AG04450 (cell line): Measurements from ENCODE around the gene UBE4B. TPM values are rescaled to one million over a fixed set of nuclear protein-coding genes. Genes with fewer than 3 reads are reported as not detected.

Experiments used
- CTCF ChIA-PET: fragments of 300-600, 350-600 bp; formaldehyde crosslinking; extraction: SDS; loops from one replicate; lab custom pipeline; 2022; ENCODE audit warnings: antibody characterized with exemption, inconsistent platforms; lab: Charles Lee
- POLR2A ChIA-PET: fragments of 350-600 bp; formaldehyde crosslinking; extraction: SDS; loops from one replicate; lab custom pipeline; 2021; ENCODE audit warnings: antibody characterized with exemption, inconsistent platforms; lab: Yijun Ruan, JAX
- DNase-seq: peaks from one replicate; pipeline ENCODE4 v3.0.0-alpha.2; 2011; ENCODE audit warnings: low read depth, low spot score
- H3K27ac ChIP-seq: one replicate; pipeline ENCODE4 v1.5.1; 2012; ENCODE audit warnings: low read depth, low read length, control low read depth
- H3K27me3 ChIP-seq: one replicate; pipeline ENCODE4 v1.6.0; 2012; ENCODE audit warnings: low read length; ENCODE audit not compliant: control insufficient read depth, insufficient read depth
- H3K4me3 ChIP-seq: 2 replicates; pipeline ENCODE4 v1.5.1; 2011; ENCODE audit warnings: mild to moderate bottlenecking, low read depth, low read length, control low read depth
- H3K9me3 ChIP-seq: 2 replicates; pipeline ENCODE4 v1.5.1; 2012; ENCODE audit warnings: low read length; ENCODE audit not compliant: control insufficient read depth, insufficient read depth
- CTCF ChIP-seq: IDR thresholded peaks from 2 replicates; pipeline ENCODE4 v1.5.1; 2011; ENCODE audit warnings: low read depth, low read length, control low read depth, inconsistent platforms
- polyA plus RNA-seq: library from polyadenylated mRNA; depleted of rRNA; stranded (reverse); fragments of >200 nt; gene quantifications from 2 replicates; pipeline ENCODE4 v1.2.3, GENCODE V29; 2011

The UBE4B gene
- polyA plus RNA-seq, 1 experiment = 28.1 TPM

DNA sequence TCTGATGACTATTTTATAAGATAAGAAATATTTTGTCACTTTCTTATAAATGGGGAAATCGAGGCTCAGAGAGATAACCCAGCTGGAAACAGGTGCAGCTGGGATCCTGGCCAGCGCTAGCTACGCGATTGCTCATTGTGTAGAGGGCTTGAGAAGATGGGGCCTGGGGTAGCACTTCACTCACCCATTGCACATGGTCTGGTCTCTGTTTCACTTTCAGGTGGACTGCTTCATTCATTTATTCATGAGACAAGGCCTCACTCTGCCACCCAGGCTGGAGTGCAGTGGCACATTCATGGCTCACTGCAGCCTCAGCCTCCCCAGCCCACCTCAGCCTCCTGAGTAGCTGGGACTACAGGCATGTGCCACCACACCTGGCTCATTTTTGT lies 23.8 kb downstream of the UBE4B start:
- no peaks in the 10 kb centered on the region for H3K27me3 ChIP-seq
- H3K27ac ChIP-seq = peak overlapping the region; percentile 49
- DNase-seq = no peak
- no peak overlapping the region for H3K4me3 ChIP-seq
- CTCF ChIA-PET = no interaction called here
- POLR2A ChIA-PET = interaction anchor here (1.5 kb wide), 1 partner anchor 11 kb away, joined by 5 read pairs; no protein-coding TSS in a partner anchor
- H3K9me3 ChIP-seq = no peaks in the 10 kb centered on the region; the same call in 1 of the 2 replicates
- no peak for TF ChIP-seq CTCF

GRCh38 chr1:10057343-10057742 lies 24.6 kb downstream of the UBE4B start:
- Histone ChIP-seq H3K27me3 (no peaks in the 10 kb centered on the region), H3K27ac (peak overlapping the region; percentile 22), H3K4me3 (no peak overlapping the region), H3K9me3 (no peaks in the 10 kb centered on the region; the same call in 1 of the 2 replicates)
- no peak for TF ChIP-seq CTCF
- ChIA-PET POLR2A (interaction anchor here (0.8 kb wide), 1 partner anchor 12 kb away, joined by 3 read pairs; no protein-coding TSS in a partner anchor), CTCF (no interaction called here)
- no peak for DNase-seq

GRCh38 chr1:10057796-10058195 lies 25.0 kb downstream of the UBE4B start:
- Histone ChIP-seq H3K27ac (peak overlapping the region; percentile 22), H3K27me3 (no peaks in the 10 kb centered on the region), H3K9me3 (no peaks in the 10 kb centered on the region; the same call in 1 of the 2 replicates), H3K4me3 (no peak overlapping the region)
- ChIA-PET CTCF (no interaction called here), POLR2A (interaction anchor here (0.8 kb wide), 1 partner anchor 12 kb away, joined by 3 read pairs; no protein-coding TSS in a partner anchor)
- TF ChIP-seq CTCF = no peak
- no peak for DNase-seq

- CTCF ChIA-PET = interaction anchor here (1.0 kb wide), 1 partner anchor 151 kb away, joined by 5 read pairs; the partner anchor contains the start of gene KIF1B
- H3K4me3 ChIP-seq = no peak overlapping the region
- H3K27me3 ChIP-seq = no peaks in the 10 kb centered on the region
- no peaks in the 10 kb centered on the region; the same call in 1 of the 2 replicates for H3K9me3 ChIP-seq
- no peak for TF ChIP-seq CTCF
- no peak overlapping the region for H3K27ac ChIP-seq
- POLR2A ChIA-PET = no interaction called here
- DNase-seq = no peak
Measured at GRCh38 chr1:10059342-10059718, 26.6 kb downstream of the UBE4B start.

DNA sequence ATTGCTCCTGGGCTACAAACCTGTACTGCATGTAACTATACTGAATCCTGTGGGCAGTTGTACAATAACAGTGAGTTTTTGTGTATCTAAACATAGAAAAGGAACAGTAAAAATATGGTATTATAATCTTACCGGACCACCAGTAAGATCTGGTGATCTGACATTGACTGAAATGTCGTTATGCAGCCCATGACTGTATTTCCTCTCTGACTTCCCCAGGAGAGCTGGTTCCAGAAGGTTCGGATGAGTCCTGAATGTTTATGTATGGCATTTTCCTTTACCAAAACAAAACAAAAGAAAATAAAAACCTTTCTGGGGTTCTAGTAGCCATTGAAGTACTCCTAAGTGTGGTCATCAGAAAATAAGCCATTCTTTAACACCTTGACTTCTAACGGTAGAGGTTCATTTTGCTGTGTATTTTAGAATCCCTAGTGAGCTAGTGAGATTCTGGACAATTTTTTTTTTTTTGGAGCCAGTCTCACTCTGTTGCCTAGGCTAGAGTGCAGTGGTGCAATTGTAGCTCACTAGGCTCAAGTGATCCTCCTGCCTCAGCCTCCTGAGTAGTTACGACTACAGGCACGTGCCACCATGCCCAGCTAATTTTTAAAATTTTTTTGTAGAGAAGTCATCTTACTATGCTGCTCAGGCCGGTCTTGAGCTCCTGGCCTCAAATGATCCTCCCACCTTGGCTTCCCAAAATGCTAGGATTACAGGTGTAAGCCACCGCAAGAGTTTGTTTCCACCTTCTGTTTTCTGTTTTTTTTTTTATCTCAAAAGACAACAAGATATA lies 27.7 kb downstream of the UBE4B start:
- Histone ChIP-seq H3K4me3 (no peak overlapping the region), H3K27me3 (no peaks in the 10 kb centered on the region), H3K27ac (no peak overlapping the region), H3K9me3 (no peaks in the 10 kb centered on the region; the same call in 1 of the 2 replicates)
- TF ChIP-seq CTCF = no peak
- POLR2A ChIA-PET = no interaction called here
- CTCF ChIA-PET = interaction anchor here (0.5 kb wide), 1 partner anchor 209 kb away, joined by 4 read pairs; no protein-coding TSS in a partner anchor
- no peak for DNase-seq
